PC-9 (cell line): ENCODE results near the gene GFOD2. TPM values are rescaled to one million over a fixed set of nuclear protein-coding genes. Genes with fewer than 3 reads are reported as not detected.

Experiments used
- BruUV-seq: library from RNA; stranded (reverse); fragments of 400-500 nt; replicated peaks from 2 replicates; lab custom pipeline; 2021; lab: Mats Ljungman, UMichigan
- CTCF ChIA-PET: fragments of 300-600 bp; sonication (Branson Sonifier 250); formaldehyde crosslinking; loops from one replicate; lab custom pipeline; 2022; ENCODE audit warnings: antibody characterized with exemption; lab: Charles Lee
- POLR2A ChIA-PET: fragments of 300-600 bp; sonication (Branson Sonifier 250); formaldehyde crosslinking; loops from one replicate; lab custom pipeline; 2022; ENCODE audit warnings: antibody characterized with exemption; ENCODE audit not compliant: unreplicated experiment; lab: Charles Lee
- DNase-seq, 2 experiments: peaks; one replicate each; pipeline versions ENCODE4 v3.0.0 to v3.0.0-alpha.2; 2015 to 2022; ENCODE audit warnings: mixed read lengths in 1 of 2
- H2AFZ ChIP-seq: fragments of 200-600 bp; sonication (generic); 2 replicates; pipeline ENCODE4 v1.8.1; 2017; ENCODE audit warnings: antibody characterized with exemption
- H3F3A ChIP-seq: fragments of 200-600 bp; sonication (generic); 2 replicates; pipeline ENCODE4 v1.8.1; 2017; ENCODE audit warnings: antibody characterized with exemption, mild to moderate bottlenecking, low read depth; ENCODE audit not compliant: insufficient read depth
- H3K27ac ChIP-seq: fragments of 200-600 bp; sonication (generic); 2 replicates; pipeline ENCODE4 v1.6.1; 2016; ENCODE audit warnings: mixed run types
- H3K27me3 ChIP-seq: fragments of 200-600 bp; sonication (generic); 2 replicates; pipeline ENCODE4 v1.6.1; 2016; ENCODE audit warnings: low read depth, mixed run types; ENCODE audit not compliant: insufficient read depth
- H3K36me3 ChIP-seq: fragments of 200-600 bp; sonication (generic); 2 replicates; pipeline ENCODE4 v1.6.1; 2016; ENCODE audit warnings: low read depth, mixed run types
- H3K4me1 ChIP-seq: fragments of 200-600 bp; sonication (generic); replicated peaks from 2 replicates; pipeline ENCODE4 v1.6.1; 2016; ENCODE audit warnings: mixed run types; ENCODE audit not compliant: insufficient read depth
- H3K4me2 ChIP-seq: fragments of 200-600 bp; sonication (generic); 2 replicates; pipeline ENCODE4 v1.6.1; 2017; ENCODE audit warnings: mixed run types
- H3K4me3 ChIP-seq: fragments of 200-600 bp; sonication (generic); 2 replicates; pipeline ENCODE4 v1.6.1; 2016; ENCODE audit warnings: mixed run types
- H3K79me2 ChIP-seq: fragments of 200-600 bp; sonication (generic); 2 replicates; pipeline ENCODE4 v1.6.1; 2017; ENCODE audit warnings: low read depth, mixed run types
- H3K9me2 ChIP-seq: fragments of 200-600 bp; sonication (generic); 2 replicates; pipeline ENCODE4 v1.8.1; 2017; ENCODE audit warnings: mild to moderate bottlenecking; ENCODE audit not compliant: insufficient read depth
- H3K9me3 ChIP-seq: fragments of 200-600 bp; sonication (generic); 2 replicates; pipeline ENCODE4 v1.8.1; 2016; ENCODE audit warnings: low read depth; ENCODE audit not compliant: insufficient read depth
- H4K20me1 ChIP-seq: fragments of 200-600 bp; sonication (generic); 2 replicates; pipeline ENCODE4 v1.8.1; 2017; ENCODE audit not compliant: insufficient read depth
- CTCF ChIP-seq: fragments of 200-600 bp; sonication (generic); conservative IDR thresholded peaks from 2 replicates; pipeline ENCODE4 v1.6.1; 2017; ENCODE audit warnings: mixed run types, antibody characterized with exemption, mild to moderate bottlenecking, moderate library complexity
- EZH2 ChIP-seq: fragments of 200-600 bp; sonication (generic); IDR thresholded peaks from 2 replicates; pipeline ENCODE4 v1.8.0; 2017; ENCODE audit warnings: antibody characterized with exemption, low read depth
- intact Hi-C: fragments of 100-400 bp; cut with micrococcal nuclease; formaldehyde crosslinking; loops from one replicate; pipeline ENCODE4 v1.10.0; 2022; ENCODE audit not compliant: unreplicated experiment
- total RNA-seq: library from RNA; stranded (reverse); gene quantifications from 2 replicates; pipeline ENCODE4 v1.2.3, GENCODE V29; 2021

Gene GFOD2
- total RNA-seq, 1 experiment from 2014 or later, result 17.6 TPM

GRCh38 chr16:67703626-67704025 is 15.5 kb downstream of the GFOD2 start:
- Histone ChIP-seq H3K4me1 (no peaks in the 10 kb centered on the region), H3K27me3 (no peaks in the 10 kb centered on the region), H3K4me3 (no peak overlapping the region), H3K4me2 (no peak overlapping the region), H3K9me2 (no peaks in the 10 kb centered on the region), H3K36me3 (no peaks in the 10 kb centered on the region), H4K20me1 (no peaks in the 10 kb centered on the region), H3K9me3 (0 out of 2 replicates have a peak, but pooled peaks cover 8% of the 10 kb centered on the region), H3F3A (peaks cover 8% of the 10 kb centered on the region; the same call in 1 of the 2 replicates), H2AFZ (no peak overlapping the region), H3K79me2 (peaks cover 30% of the 10 kb centered on the region), H3K27ac (no peak overlapping the region)
- no peak for DNase-seq
- TF ChIP-seq EZH2 (no peak), CTCF (no peak)
- BruUV-seq, result no TSS peak
- CTCF ChIA-PET, result no interaction called here
- intact Hi-C loops, result no loop called here
- POLR2A ChIA-PET, result interaction anchor here (0.6 kb wide), 1 partner anchor 73 kb away, joined by 3 read pairs; no protein-coding TSS in a partner anchor

- H4K20me1 ChIP-seq, result no peaks in the 10 kb centered on the region
- DNase-seq, result no peak
- BruUV-seq, result no TSS peak
- H3K27me3 ChIP-seq, result no peaks in the 10 kb centered on the region
- 0 out of 2 replicates have a peak, but pooled peaks cover 8% of the 10 kb centered on the region for H3K9me3 ChIP-seq
- H3K4me1 ChIP-seq, result peaks cover 14% of the 10 kb centered on the region
- no peak overlapping the region for H2AFZ ChIP-seq
- CTCF ChIA-PET, result no interaction called here
- peaks cover 31% of the 10 kb centered on the region for H3K79me2 ChIP-seq
- TF ChIP-seq CTCF, result no peak
- TF ChIP-seq EZH2, result no peak
- H3K27ac ChIP-seq, result no peak overlapping the region
- H3K36me3 ChIP-seq, result no peaks in the 10 kb centered on the region
- no peaks in the 10 kb centered on the region for H3K9me2 ChIP-seq
- H3F3A ChIP-seq, result peaks cover 16% of the 10 kb centered on the region; the same call in 1 of the 2 replicates
- H3K4me3 ChIP-seq, result no peak overlapping the region
- POLR2A ChIA-PET, result no interaction called here
- no peak overlapping the region for H3K4me2 ChIP-seq
- intact Hi-C loops, result no loop called here
Observed at GRCh38 chr16:67702130-67702529, 17.0 kb downstream of the GFOD2 start.

GRCh38 chr16:67701420-67701819 is 17.7 kb downstream of the GFOD2 start:
- Histone ChIP-seq H3K79me2 (peaks cover 30% of the 10 kb centered on the region), H4K20me1 (no peaks in the 10 kb centered on the region), H3K9me3 (0 out of 2 replicates have a peak, but pooled peaks cover 8% of the 10 kb centered on the region), H3F3A (peaks cover 20% of the 10 kb centered on the region; the same call in 1 of the 2 replicates), H2AFZ (no peak overlapping the region), H3K27ac (no peak overlapping the region), H3K27me3 (no peaks in the 10 kb centered on the region), H3K4me2 (no peak overlapping the region), H3K9me2 (no peaks in the 10 kb centered on the region), H3K4me1 (peaks cover 21% of the 10 kb centered on the region), H3K4me3 (no peak overlapping the region), H3K36me3 (no peaks in the 10 kb centered on the region)
- ChIA-PET POLR2A (no interaction called here), CTCF (no interaction called here)
- no TSS peak for BruUV-seq
- TF ChIP-seq CTCF, result no peak
- no peak for DNase-seq
- intact Hi-C loops, result no loop called here
